Heart left ventricle (tissue), 16 donors: ENCODE measurements around the gene ABTB2. TPM values are rescaled to one million over a fixed set of nuclear protein-coding genes. Genes with fewer than 3 reads are reported as not detected.

ENCODE experiments used
- ATAC-seq, 4 donors: fragments of 200-7000 bp; cut with Tn5 transposase; one replicate each; pipeline ENCODE4 v1.9.1; 2020 to 2022; ENCODE audit warnings: moderate library complexity in 4 of 4, mild to moderate bottlenecking in 3 of 4, moderate number of reproducible peaks in 1 of 4
- DNase-seq, 5 donors: peaks; one replicate each; pipeline ENCODE4 v3.0.0-alpha.2; 2020
- H3K27ac ChIP-seq, 12 donors: fragments of 200-600 bp; sonication (generic) in 4 of 12; one replicate each; pipeline versions ENCODE4 v1.5.0 to v1.8.0; 2016 to 2022; ENCODE audit warnings: mild to moderate bottlenecking in 2 of 12
- H3K27me3 ChIP-seq, 9 donors: fragments of 200-600 bp; sonication (generic) in 2 of 9; one replicate each; pipeline versions ENCODE4 v1.5.1 to v1.8.0; 2016 to 2022; ENCODE audit warnings: mild to moderate bottlenecking in 3 of 9
- H3K36me3 ChIP-seq, 9 donors: fragments of 200-600 bp; sonication (generic) in 2 of 9; one replicate each; pipeline versions ENCODE4 v1.5.0 to v1.8.0; 2018 to 2022; ENCODE audit warnings: mild to moderate bottlenecking in 2 of 9
- H3K4me1 ChIP-seq, 12 donors: fragments of 200-600 bp; sonication (generic) in 4 of 12; one replicate each; pipeline versions ENCODE4 v1.5.0 to v1.8.0; 2016 to 2022; ENCODE audit warnings: mild to moderate bottlenecking in 3 of 12
- H3K4me3 ChIP-seq, 12 donors: fragments of 200-600 bp; sonication (generic) in 4 of 12; one replicate each; pipeline versions ENCODE4 v1.5.0 to v1.8.0; 2017 to 2022; ENCODE audit warnings: mild to moderate bottlenecking in 9 of 12, moderate library complexity in 4 of 12
- H3K9me3 ChIP-seq, 12 donors: fragments of 200-600 bp; sonication (generic) in 4 of 12; one replicate each; pipeline versions ENCODE4 v1.5.0 to v1.8.0; 2016 to 2022; ENCODE audit warnings: mild to moderate bottlenecking in 1 of 12
- CTCF ChIP-seq, 12 donors: fragments of 200-600 bp; sonication (generic) in 4 of 12; IDR thresholded peaks; one replicate each; pipeline versions ENCODE4 v1.5.0 to v1.8.0; 2018 to 2022; ENCODE audit warnings: antibody characterized with exemption in 12 of 12, mild to moderate bottlenecking in 5 of 12
- POLR2A ChIP-seq, 2 donors: fragments of 450-650 bp; IDR thresholded peaks; one replicate each; pipeline ENCODE4 v1.6.1; 2017; ENCODE audit warnings: antibody characterized with exemption in 2 of 2, mild to moderate bottlenecking in 2 of 2, moderate library complexity in 2 of 2
- whole genome bisulfite sequencing, 4 donors: extraction: QIAGEN DNeasy Blood & Tissue Kit in 2 of 4; methylation state at CpG; one replicate each; pipeline versions ENCODE4 v1.1.5 to v1.1.7; 2013 to 2018; 5-methylcytosine and 5-hydroxymethylcytosine counted together
- intact Hi-C, 10 donors: fragments of 100-400 bp; cut with DNase I; formaldehyde crosslinking; loops; one replicate each; pipeline versions ENCODE4 v1.11.1 to v1.14.2; 2022
- polyA plus RNA-seq, 2 donors: library from polyadenylated mRNA; stranded (reverse); fragments of 200-250 nt; gene quantifications; one replicate each; pipeline ENCODE4 v1.2.3, GENCODE V29; 2013
- total RNA-seq, 9 donors: library from RNA; depleted of rRNA in 2 of 9; stranded (reverse); fragments of >200 nt in 2 of 9; fragmentation: NEBNext Ultra II Directional in 3 of 9; extraction: Animal tissue kit (Norgen Biotek cat#: 25700) in 3 of 9; gene quantifications; one replicate each; pipeline versions ENCODE4 v1.1.0 to v1.2.4, GENCODE V29; 2016 to 2023
- donor health status: ischemic (EF 13 %, LVEDD 7.1; RV severe dilation, severe dysfunction).
- donor health status: healthy with polysubstance abuse.
- donor health status: DM: no; HTN: yes; CAD: no.
- donor health status: DM: no; HTN: no; CAD: no.
- donor health status: ischemic (EF 25% LVEDD 6.9; RV normal size, moderate dysfunction).
- donor health status: ischemic (EF 25% LVEDD 5.7; RV mildly dilated, moderate dysfunction).
- donor health status: healthy.
- donor health status: DM: yes; HTN: yes; CAD: no.
- donor health status: ischemic (EF 35%, LVEDD 5.7; RV mildly dilated, moderate dysfunction).
- donor health status: nonischemic (EF 11% LVEDD 7.7; RV severe dilation, severe dysfunction).
- donor health status: DM: yes; HTN: yes; CAD: no.
- donor health status: PGD.
- donor health status: ischemic (EF 29% LVEDD 5.4; RV normal size, mild dysfunction).
- donor health status: nonischemic (EF 23%, LVEDD 6.1; RV moderate dilation, normal function).

The ABTB2 gene
- total and polyA plus RNA-seq, 11 donors = 3.3 to 27.1 (median 12.5) TPM

- Histone ChIP-seq H3K36me3 (no peaks in the 10 kb centered on the region), H3K27me3 (no peaks in the 10 kb centered on the region), H3K27ac (no peak overlapping the region), H3K9me3 (no peaks in the 10 kb centered on the region), H3K4me1 (peaks cover 0 to 8% (median 0%) of the 10 kb centered on the region in 12 donors), H3K4me3 (no peak overlapping the region)
- DNase-seq (no peak), ATAC-seq (no peak)
- TF ChIP-seq CTCF (IDR thresholded peaks at IDR 0.05) (no peak), POLR2A (IDR thresholded peaks at IDR 0.05) (no peak)
- WGBS, 4 donors = 88 to 94% (median 89%) methylated on average over 7 of the region's 7 CpGs
- intact Hi-C loops = no loop called here
Observed at GRCh38 chr11:34235591-34236071, 122.2 kb downstream of the ABTB2 start.

GRCh38 chr11:34235189-34235588 lies 122.6 kb downstream of the ABTB2 start:
- intact Hi-C loops = no loop called here
- WGBS, 4 donors = 68 to 87% (median 77%) methylated on average over 4 of the region's 4 CpGs
- Histone ChIP-seq H3K27me3 (no peaks in the 10 kb centered on the region), H3K27ac (no peak overlapping the region), H3K4me1 (peaks cover 0 to 8% (median 0%) of the 10 kb centered on the region in 12 donors), H3K4me3 (no peak overlapping the region), H3K36me3 (no peaks in the 10 kb centered on the region), H3K9me3 (no peaks in the 10 kb centered on the region)
- TF ChIP-seq CTCF (IDR thresholded peaks at IDR 0.05) = no peak
- no peak for TF ChIP-seq POLR2A (IDR thresholded peaks at IDR 0.05)
- ATAC-seq (no peak), DNase-seq (no peak)

- ATAC-seq (peak in 2 of 4 donors; percentile 43 to 45), DNase-seq (no peak)
- intact Hi-C loops = no loop called here
- Histone ChIP-seq H3K27me3 (no peaks in the 10 kb centered on the region), H3K4me1 (peaks cover 0 to 8% (median 0%) of the 10 kb centered on the region in 12 donors), H3K4me3 (no peak overlapping the region), H3K27ac (no peak overlapping the region), H3K36me3 (no peaks in the 10 kb centered on the region), H3K9me3 (no peaks in the 10 kb centered on the region)
- WGBS, 4 donors = 69 to 77% (median 69%) methylated on average over 7 to 9 of the region's 9 CpGs
- TF ChIP-seq CTCF (IDR thresholded peaks at IDR 0.05) (no peak), POLR2A (IDR thresholded peaks at IDR 0.05) (no peak)
Observed at GRCh38 chr11:34234086-34234740, 123.6 kb downstream of the ABTB2 start.

- no peak for TF ChIP-seq CTCF (IDR thresholded peaks at IDR 0.05)
- no peak for TF ChIP-seq POLR2A (IDR thresholded peaks at IDR 0.05)
- 89 to 96% (median 94%) methylated on average over 2 of the region's 2 CpGs for WGBS, 4 donors
- Histone ChIP-seq H3K9me3 (no peaks in the 10 kb centered on the region), H3K27ac (no peak overlapping the region), H3K27me3 (no peaks in the 10 kb centered on the region), H3K4me1 (peaks cover 0 to 8% (median 0%) of the 10 kb centered on the region in 12 donors), H3K36me3 (no peaks in the 10 kb centered on the region), H3K4me3 (no peak overlapping the region)
- ATAC-seq (no peak), DNase-seq (no peak)
- intact Hi-C loops = no loop called here
Observed at GRCh38 chr11:34233215-34233614, 124.6 kb downstream of the ABTB2 start.
